ENCODE measurements around the gene TBPL1.

Gene TBPL1

GRCh38 chr6:133951881-133952814 lies 876 bp upstream of the TBPL1 start:
- CTCF ChIA-PET = interaction anchor here (0.8 to 5.9 kb wide), 14 partner anchors 11 to 383 kb away, joined by 3 to 40 read pairs (median 4); no protein-coding TSS in a partner anchor
- TF ChIP-seq, protein P1, sequence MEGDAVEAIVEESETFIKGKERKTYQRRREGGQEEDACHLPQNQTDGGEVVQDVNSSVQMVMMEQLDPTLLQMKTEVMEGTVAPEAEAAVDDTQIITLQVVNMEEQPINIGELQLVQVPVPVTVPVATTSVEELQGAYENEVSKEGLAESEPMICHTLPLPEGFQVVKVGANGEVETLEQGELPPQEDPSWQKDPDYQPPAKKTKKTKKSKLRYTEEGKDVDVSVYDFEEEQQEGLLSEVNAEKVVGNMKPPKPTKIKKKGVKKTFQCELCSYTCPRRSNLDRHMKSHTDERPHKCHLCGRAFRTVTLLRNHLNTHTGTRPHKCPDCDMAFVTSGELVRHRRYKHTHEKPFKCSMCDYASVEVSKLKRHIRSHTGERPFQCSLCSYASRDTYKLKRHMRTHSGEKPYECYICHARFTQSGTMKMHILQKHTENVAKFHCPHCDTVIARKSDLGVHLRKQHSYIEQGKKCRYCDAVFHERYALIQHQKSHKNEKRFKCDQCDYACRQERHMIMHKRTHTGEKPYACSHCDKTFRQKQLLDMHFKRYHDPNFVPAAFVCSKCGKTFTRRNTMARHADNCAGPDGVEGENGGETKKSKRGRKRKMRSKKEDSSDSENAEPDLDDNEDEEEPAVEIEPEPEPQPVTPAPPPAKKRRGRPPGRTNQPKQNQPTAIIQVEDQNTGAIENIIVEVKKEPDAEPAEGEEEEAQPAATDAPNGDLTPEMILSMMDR (IDR thresholded peaks at IDR 0.05; ENCODE audit: insufficient read depth, low read length, missing control alignments) = peak; percentile 28
- DNase-seq (ENCODE audit: low read depth, low spot score) = no peak
- POLR2A ChIA-PET = interaction anchor here (0.6 to 1.0 kb wide), 2 partner anchors 47 to 111 kb away, joined by 3 read pairs; no protein-coding TSS in a partner anchor
- peak overlapping the region; percentile 82 for H3K4me3 ChIP-seq (ENCODE audit: low read depth, low read length)

GRCh38 chr6:133953634-133954415 lies 801 bp downstream of the TBPL1 start:
- DNase-seq (ENCODE audit: low read depth, low spot score) = no peak
- H3K4me3 ChIP-seq (ENCODE audit: low read depth, low read length) = peak overlapping the region; percentile 82
- ChIA-PET POLR2A (interaction anchor here (0.7 to 1.0 kb wide), 3 partner anchors 10 to 110 kb away, joined by 3 to 5 read pairs (median 5); no protein-coding TSS in a partner anchor), CTCF (interaction anchor here (0.6 to 5.9 kb wide), 10 partner anchors 12 to 146 kb away, joined by 3 to 40 read pairs (median 5); no protein-coding TSS in a partner anchor)
- TF ChIP-seq, protein P1 (IDR thresholded peaks at IDR 0.05; ENCODE audit: insufficient read depth, low read length, missing control alignments) = no peak

DNA sequence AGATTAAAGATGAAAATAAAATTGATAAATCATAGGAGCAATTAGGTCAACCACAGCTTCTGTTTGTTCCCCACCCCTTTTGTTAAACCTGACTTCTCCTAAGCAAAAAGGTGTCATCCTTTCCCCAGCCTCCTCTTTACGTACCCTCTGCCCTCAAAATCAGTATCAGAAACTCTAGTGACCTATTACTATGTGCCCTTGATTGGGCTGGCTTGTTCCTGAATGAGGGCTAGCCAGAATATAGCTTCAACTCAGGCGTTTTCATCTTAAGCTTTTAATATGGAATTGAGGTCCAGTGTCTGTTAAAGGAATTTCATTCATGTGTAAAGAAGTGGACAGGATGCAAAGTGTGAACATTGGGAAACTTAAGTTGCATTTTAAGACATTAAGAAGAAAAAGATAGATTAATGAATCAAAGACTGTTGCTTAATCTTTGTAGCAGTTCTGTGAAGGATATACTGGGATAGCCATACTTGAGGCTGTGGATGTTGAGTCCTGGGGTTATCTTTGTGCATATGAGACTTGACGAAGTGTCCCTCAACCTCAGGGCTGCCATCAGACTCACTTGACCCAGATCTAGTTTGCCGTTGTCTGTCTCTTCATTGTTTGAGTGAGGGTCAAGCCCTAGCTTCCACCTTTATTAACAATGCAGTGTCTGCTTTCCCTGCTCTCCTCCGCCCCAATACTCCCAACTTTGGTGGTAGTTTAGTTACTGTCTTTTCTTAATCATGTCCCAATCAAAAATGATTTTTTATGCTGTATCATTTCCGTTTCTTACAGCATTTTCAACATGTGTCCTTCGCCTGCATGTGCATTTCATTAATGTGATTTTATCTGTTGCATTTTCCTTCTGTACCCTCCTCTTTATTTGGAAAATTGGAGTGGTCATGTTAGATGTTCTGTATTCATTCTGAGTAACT lies 1.9 kb downstream of the TBPL1 start:
- DNase-seq (ENCODE audit: low read depth, low spot score) = no peak
- ChIA-PET CTCF (interaction anchor here (0.9 to 5.9 kb wide), 10 partner anchors 11 to 157 kb away, joined by 3 to 40 read pairs (median 12); no protein-coding TSS in a partner anchor), POLR2A (interaction anchor here (0.7 kb wide), 1 partner anchor 9 kb away, joined by 5 read pairs; no protein-coding TSS in a partner anchor)
- H3K4me3 ChIP-seq (ENCODE audit: low read depth, low read length) = peak overlapping the region; percentile 18
- TF ChIP-seq, protein P1 (IDR thresholded peaks at IDR 0.05; ENCODE audit: insufficient read depth, low read length, missing control alignments) = no peak

GRCh38 chr6:133955582-133956415 lies 2.8 kb downstream of the TBPL1 start:
- TF ChIP-seq, protein P1 (IDR thresholded peaks at IDR 0.05; ENCODE audit: insufficient read depth, low read length, missing control alignments) = no peak
- POLR2A ChIA-PET = no interaction called here
- DNase-seq (ENCODE audit: low read depth, low spot score) = no peak
- CTCF ChIA-PET = interaction anchor here (1.0 to 5.7 kb wide), 7 partner anchors 10 to 156 kb away, joined by 3 to 32 read pairs (median 4); no protein-coding TSS in a partner anchor
- no peak overlapping the region for H3K4me3 ChIP-seq (ENCODE audit: low read depth, low read length)
